HepG2 (cell line): ENCODE measurements around the gene PSKH1. TPM values are rescaled to one million over a fixed set of nuclear protein-coding genes. Genes with fewer than 3 reads are reported as not detected.

ENCODE experiments used
- BHLHE40 ChIP-seq: IDR thresholded peaks from 2 replicates; pipeline ENCODE4 v1.6.1; 2011; ENCODE audit warnings: low read length, improper control_type of control experiment
- ERF ChIP-seq: IDR thresholded peaks from 2 replicates; pipeline ENCODE4 v1.6.1; 2018; ENCODE audit warnings: missing biosample characterization, missing genetic modification reagents
- KDM6A ChIP-seq: IDR thresholded peaks from 2 replicates; pipeline ENCODE4 v1.6.1; 2016; ENCODE audit warnings: low read depth
- KIAA2018 ChIP-seq: sonication (generic); formaldehyde crosslinking; IDR thresholded peaks from 2 replicates; pipeline ENCODE4 v1.5.0; 2020; ENCODE audit warnings: mild to moderate bottlenecking, missing genetic modification reagents, borderline replicate concordance
- MEF2D ChIP-seq: sonication (generic); formaldehyde crosslinking; IDR thresholded peaks from 2 replicates; pipeline ENCODE4 v1.5.1; 2020; ENCODE audit warnings: mild to moderate bottlenecking, missing genetic modification reagents
- POLR2AphosphoS2 ChIP-seq: IDR thresholded peaks from 2 replicates; pipeline ENCODE4 v1.6.1; 2011; ENCODE audit warnings: low read depth, low read length, improper control_type of control experiment
- SKI ChIP-seq: fragments of 450-650 bp; IDR thresholded peaks from one replicate; pipeline ENCODE4 v1.6.1; 2018; ENCODE audit warnings: mild to moderate bottlenecking; ENCODE audit not compliant: partially characterized antibody
- XRCC5 ChIP-seq: fragments of 200-400 bp; formaldehyde crosslinking; optimal IDR thresholded peaks from 2 replicates; pipeline ENCODE3; 2017; ENCODE audit warnings: mild to moderate bottlenecking, low read length
- ZFP90 ChIP-seq: sonication (generic); formaldehyde crosslinking; IDR thresholded peaks from 2 replicates; pipeline ENCODE4 v1.8.0; 2022; ENCODE audit warnings: missing genetic modification reagents, mild to moderate bottlenecking, inconsistent platforms, borderline replicate concordance
- ZFY ChIP-seq: sonication (generic); formaldehyde crosslinking; IDR thresholded peaks from 2 replicates; pipeline ENCODE4 v1.4.0; 2020; ENCODE audit warnings: missing genetic modification reagents
- ZNF225 ChIP-seq: sonication (generic); formaldehyde crosslinking; IDR thresholded peaks from 2 replicates; pipeline ENCODE4 v1.4.0; 2020; ENCODE audit warnings: mild to moderate bottlenecking, missing genetic modification reagents
- ZNF230 ChIP-seq: sonication (generic); formaldehyde crosslinking; IDR thresholded peaks from 2 replicates; pipeline ENCODE4 v1.4.0; 2020; ENCODE audit warnings: mild to moderate bottlenecking, missing genetic modification reagents
- ZNF292 ChIP-seq: sonication (generic); formaldehyde crosslinking; IDR thresholded peaks from 2 replicates; pipeline ENCODE4 v1.8.1; 2022; ENCODE audit warnings: mild to moderate bottlenecking, low read depth, missing genetic modification reagents, borderline replicate concordance
- ZNF639 ChIP-seq: conservative IDR thresholded peaks from 2 replicates; pipeline ENCODE4 v1.6.1; 2018; ENCODE audit warnings: missing genetic modification reagents
- ZNF747 ChIP-seq: sonication (generic); formaldehyde crosslinking; IDR thresholded peaks from 2 replicates; pipeline ENCODE4 v1.8.1; 2023; ENCODE audit warnings: missing genetic modification reagents, mild to moderate bottlenecking, borderline replicate concordance
- ZSCAN12 ChIP-seq: sonication (generic); formaldehyde crosslinking; IDR thresholded peaks from 2 replicates; pipeline ENCODE4 v1.9.0; 2021; ENCODE audit warnings: mild to moderate bottlenecking, missing genetic modification reagents
- ZSCAN25 ChIP-seq: sonication (generic); formaldehyde crosslinking; IDR thresholded peaks from 2 replicates; pipeline ENCODE4 v1.8.0; 2022; ENCODE audit warnings: mild to moderate bottlenecking, missing genetic modification reagents
- polyA plus RNA-seq, 8 experiments: library from polyadenylated mRNA; depleted of rRNA in 3 of 8; stranded (reverse) in 7 of 8; unstranded in 1 of 8; fragments of >200 nt; fragmentation: Illumina TruSeq in 4 of 8; extraction: Trizol in 4 of 8; gene quantifications; 2 replicates each; pipeline versions ENCODE4 v1.2.1 to v1.2.3, GENCODE V29; 2011 to 2016; ENCODE audit warnings: low read depth in 4 of 8, missing spikeins in 1 of 8, mixed read lengths in 1 of 8; ENCODE audit not compliant: insufficient read depth in 1 of 8
- total RNA-seq, 5 experiments: library from RNA; depleted of rRNA; stranded (reverse); fragments of >200 nt; fragmentation: Illumina TruSeq; extraction: Trizol; gene quantifications; 2 replicates each; pipeline ENCODE4 v1.2.3, GENCODE V29; 2016; ENCODE audit warnings: low read depth in 1 of 5
- TF ChIP-seq, protein P1 (sequence below): sonication (generic); formaldehyde crosslinking; conservative IDR thresholded peaks from 2 replicates; pipeline ENCODE4 v1.8.1; 2023; ENCODE audit warnings: missing genetic modification reagents
- TF ChIP-seq, protein P2 (sequence below): IDR thresholded peaks from 2 replicates; pipeline ENCODE4 v1.6.1; 2016; ENCODE audit warnings: low read depth, control low read depth

Gene PSKH1
- total and polyA plus RNA-seq, 2 of the 13 experiments (the other 11 are each of a cell fraction or from before 2014, with no cell fraction given), result 8.4 to 19.1 TPM

- TF ChIP-seq MEF2D (CRISPR knock-in tag) (peak; percentile 16), ZSCAN25 (CRISPR knock-in tag) (peak; percentile 98), BHLHE40 (peak; percentile 41; the same call in 1 of the 2 replicates), ZNF639 (CRISPR knock-in tag) (no peak), ZNF225 (CRISPR knock-in tag) (no peak), ZNF292 (0 out of 2 replicates have a peak, but pooled peaks have one; percentile 44), ZFP90 (CRISPR knock-in tag) (peak; percentile 54; the same call in 1 of the 2 replicates), ERF (CRISPR knock-in tag) (0 out of 2 replicates have a peak, but pooled peaks have one; percentile 1), SKI (peak; percentile 74), ZNF747 (CRISPR knock-in tag) (0 out of 2 replicates have a peak, but pooled peaks have one; percentile 20), KIAA2018 (0 out of 2 replicates have a peak, but pooled peaks have one; percentile 31), ZSCAN12 (CRISPR knock-in tag) (no peak), XRCC5 (no peak), ZFY (CRISPR knock-in tag) (peak; percentile 4; the same call in 1 of the 2 replicates), KDM6A (CRISPR knock-in tag) (peak; percentile 94), POLR2AphosphoS2 (no peak; the same call in none of the 2 replicates), ZNF230 (CRISPR knock-in tag) (no peak)
- TF ChIP-seq, protein P1, sequence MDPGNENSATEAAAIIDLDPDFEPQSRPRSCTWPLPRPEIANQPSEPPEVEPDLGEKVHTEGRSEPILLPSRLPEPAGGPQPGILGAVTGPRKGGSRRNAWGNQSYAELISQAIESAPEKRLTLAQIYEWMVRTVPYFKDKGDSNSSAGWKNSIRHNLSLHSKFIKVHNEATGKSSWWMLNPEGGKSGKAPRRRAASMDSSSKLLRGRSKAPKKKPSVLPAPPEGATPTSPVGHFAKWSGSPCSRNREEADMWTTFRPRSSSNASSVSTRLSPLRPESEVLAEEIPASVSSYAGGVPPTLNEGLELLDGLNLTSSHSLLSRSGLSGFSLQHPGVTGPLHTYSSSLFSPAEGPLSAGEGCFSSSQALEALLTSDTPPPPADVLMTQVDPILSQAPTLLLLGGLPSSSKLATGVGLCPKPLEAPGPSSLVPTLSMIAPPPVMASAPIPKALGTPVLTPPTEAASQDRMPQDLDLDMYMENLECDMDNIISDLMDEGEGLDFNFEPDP (CRISPR knock-in tag), result 0 out of 2 replicates have a peak, but pooled peaks have one; percentile 7
- TF ChIP-seq, protein P2, sequence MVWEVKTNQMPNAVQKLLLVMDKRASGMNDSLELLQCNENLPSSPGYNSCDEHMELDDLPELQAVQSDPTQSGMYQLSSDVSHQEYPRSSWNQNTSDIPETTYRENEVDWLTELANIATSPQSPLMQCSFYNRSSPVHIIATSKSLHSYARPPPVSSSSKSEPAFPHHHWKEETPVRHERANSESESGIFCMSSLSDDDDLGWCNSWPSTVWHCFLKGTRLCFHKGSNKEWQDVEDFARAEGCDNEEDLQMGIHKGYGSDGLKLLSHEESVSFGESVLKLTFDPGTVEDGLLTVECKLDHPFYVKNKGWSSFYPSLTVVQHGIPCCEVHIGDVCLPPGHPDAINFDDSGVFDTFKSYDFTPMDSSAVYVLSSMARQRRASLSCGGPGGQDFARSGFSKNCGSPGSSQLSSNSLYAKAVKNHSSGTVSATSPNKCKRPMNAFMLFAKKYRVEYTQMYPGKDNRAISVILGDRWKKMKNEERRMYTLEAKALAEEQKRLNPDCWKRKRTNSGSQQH (CRISPR knock-in tag), result no peak
Measured at GRCh38 chr16:67943256-67943618, 50.2 kb downstream of the PSKH1 start (continued).
